BE2C (cell line): Measurements from ENCODE around the gene PRICKLE4.

Experiments
- DNase-seq: peaks from one replicate; pipeline ENCODE4 v3.0.0-alpha.2; 2020
- H3K27me3 ChIP-seq: fragments of 250-450 bp; sonication (Bioruptor Pico); 2 replicates; pipeline ENCODE4 v1.5.1; 2020; ENCODE audit warnings: mild to moderate bottlenecking
- H3K36me3 ChIP-seq: fragments of 250-450 bp; sonication (Bioruptor Pico); 2 replicates; pipeline ENCODE4 v1.5.1; 2020; ENCODE audit warnings: mild to moderate bottlenecking
- H3K4me1 ChIP-seq: fragments of 250-450 bp; sonication (Bioruptor Pico); 2 replicates; pipeline ENCODE4 v1.5.1; 2020
- H3K4me3 ChIP-seq: 2 replicates; pipeline ENCODE4 v1.5.1; 2011; ENCODE audit warnings: low read depth, low read length
- H3K9me3 ChIP-seq: fragments of 250-450 bp; sonication (Bioruptor Pico); 2 replicates; pipeline ENCODE4 v1.5.1; 2020
- TF ChIP-seq, protein P1 (sequence below): IDR thresholded peaks from 2 replicates; pipeline ENCODE4 v1.5.1; 2012; ENCODE audit warnings: mild to moderate bottlenecking, low read depth, low read length

The PRICKLE4 gene

DNA sequence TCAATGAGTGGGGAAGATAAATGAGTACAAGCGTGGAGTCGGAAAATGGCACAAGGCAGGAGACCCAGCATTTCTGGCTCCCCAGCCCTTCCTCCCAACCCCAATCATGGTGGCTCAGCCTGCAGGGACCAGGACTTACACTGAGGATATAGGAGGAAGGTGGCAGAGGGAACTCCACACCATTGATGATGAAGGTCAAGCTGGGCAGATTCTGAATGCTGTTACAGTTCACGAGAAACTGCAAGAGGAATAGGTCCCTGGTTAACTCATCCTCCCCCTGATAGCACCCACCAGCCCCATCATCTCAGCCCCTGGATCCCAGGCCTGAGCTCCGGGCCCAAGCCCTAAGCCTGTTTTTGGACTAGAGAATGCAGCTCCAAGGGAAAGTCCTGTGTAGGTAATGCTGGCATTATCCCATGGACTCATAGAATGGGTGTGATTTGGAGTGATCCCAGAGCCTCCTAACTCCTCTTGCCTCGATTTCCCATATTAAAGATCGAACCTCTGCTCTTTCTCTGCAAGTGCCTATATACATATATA, 42.9 kb upstream of the PRICKLE4 start:
- Histone ChIP-seq H3K4me1 (peaks cover 7% of the 10 kb centered on the region), H3K36me3 (no peaks in the 10 kb centered on the region), H3K4me3 (no peak overlapping the region), H3K9me3 (no peaks in the 10 kb centered on the region), H3K27me3 (no peaks in the 10 kb centered on the region)
- TF ChIP-seq, protein P1, sequence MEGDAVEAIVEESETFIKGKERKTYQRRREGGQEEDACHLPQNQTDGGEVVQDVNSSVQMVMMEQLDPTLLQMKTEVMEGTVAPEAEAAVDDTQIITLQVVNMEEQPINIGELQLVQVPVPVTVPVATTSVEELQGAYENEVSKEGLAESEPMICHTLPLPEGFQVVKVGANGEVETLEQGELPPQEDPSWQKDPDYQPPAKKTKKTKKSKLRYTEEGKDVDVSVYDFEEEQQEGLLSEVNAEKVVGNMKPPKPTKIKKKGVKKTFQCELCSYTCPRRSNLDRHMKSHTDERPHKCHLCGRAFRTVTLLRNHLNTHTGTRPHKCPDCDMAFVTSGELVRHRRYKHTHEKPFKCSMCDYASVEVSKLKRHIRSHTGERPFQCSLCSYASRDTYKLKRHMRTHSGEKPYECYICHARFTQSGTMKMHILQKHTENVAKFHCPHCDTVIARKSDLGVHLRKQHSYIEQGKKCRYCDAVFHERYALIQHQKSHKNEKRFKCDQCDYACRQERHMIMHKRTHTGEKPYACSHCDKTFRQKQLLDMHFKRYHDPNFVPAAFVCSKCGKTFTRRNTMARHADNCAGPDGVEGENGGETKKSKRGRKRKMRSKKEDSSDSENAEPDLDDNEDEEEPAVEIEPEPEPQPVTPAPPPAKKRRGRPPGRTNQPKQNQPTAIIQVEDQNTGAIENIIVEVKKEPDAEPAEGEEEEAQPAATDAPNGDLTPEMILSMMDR, result no peak
- no peak for DNase-seq

DNA sequence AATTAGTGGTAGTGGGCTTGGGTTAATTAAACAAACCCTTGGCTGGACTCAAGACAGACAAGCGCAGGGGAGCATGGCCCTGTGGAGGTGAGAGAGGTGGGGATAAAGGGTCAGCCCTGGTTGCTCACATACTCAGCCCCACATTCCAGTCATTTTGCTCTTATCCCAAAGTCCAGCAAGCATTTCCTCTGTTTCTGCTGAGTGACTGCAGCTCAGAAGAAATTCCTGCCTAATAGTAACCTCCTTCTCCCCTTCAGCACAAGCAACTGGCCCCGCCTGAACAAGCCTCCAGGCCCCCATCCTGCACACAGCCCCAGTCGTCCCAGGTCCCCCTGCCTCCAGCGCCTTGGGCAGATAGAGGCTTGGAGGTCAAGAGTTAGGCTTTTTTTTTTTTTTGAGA, 41.5 kb upstream of the PRICKLE4 start:
- no peak for DNase-seq
- TF ChIP-seq, protein P1, result no peak
- peaks cover 4% of the 10 kb centered on the region for H3K4me1 ChIP-seq
- H3K27me3 ChIP-seq, result no peaks in the 10 kb centered on the region
- H3K36me3 ChIP-seq, result no peaks in the 10 kb centered on the region
- no peak overlapping the region for H3K4me3 ChIP-seq
- H3K9me3 ChIP-seq, result no peaks in the 10 kb centered on the region

DNA sequence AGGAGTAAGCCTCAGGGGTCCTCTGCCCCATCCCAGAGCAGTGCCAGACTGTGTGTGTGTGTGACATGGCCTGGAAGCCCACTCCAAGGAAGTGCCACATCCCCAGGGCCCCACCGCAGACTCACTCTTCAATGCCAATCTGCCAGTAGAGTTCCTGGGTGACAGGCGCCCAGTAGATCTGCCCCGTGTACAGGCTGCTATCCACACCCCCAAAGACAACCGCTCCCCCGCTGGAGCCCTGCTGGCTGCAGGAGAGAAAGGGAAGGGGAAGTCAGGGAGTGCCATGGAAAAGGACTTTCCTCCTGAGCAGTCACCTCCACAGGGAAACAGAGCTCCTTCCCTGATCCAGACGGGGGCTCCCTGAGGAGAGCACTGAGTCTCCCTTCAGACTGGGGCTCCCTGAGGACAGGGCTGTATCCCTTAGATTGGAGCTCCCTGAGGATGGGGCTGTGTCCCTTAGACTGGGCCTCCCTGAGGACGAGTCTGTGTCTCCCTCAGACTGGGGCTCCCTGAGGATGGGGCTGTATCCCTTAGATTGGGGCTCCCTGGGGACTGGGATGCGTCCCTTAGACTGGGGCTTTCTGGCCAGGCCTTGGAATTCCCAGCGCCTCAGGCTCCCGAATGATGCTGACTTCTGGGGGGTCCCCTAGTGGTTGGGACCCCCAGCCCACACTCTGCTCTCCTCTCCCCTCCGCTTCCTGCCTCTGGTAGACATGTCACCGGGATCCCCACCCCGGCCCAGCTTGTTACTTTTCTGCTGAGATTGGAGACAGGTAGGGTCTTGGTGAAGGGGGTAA, 40.0 kb upstream of the PRICKLE4 start:
- H3K36me3 ChIP-seq, result no peaks in the 10 kb centered on the region
- H3K4me3 ChIP-seq, result no peak overlapping the region
- H3K4me1 ChIP-seq, result peaks cover 4% of the 10 kb centered on the region
- H3K9me3 ChIP-seq, result no peaks in the 10 kb centered on the region
- TF ChIP-seq, protein P1, result no peak
- DNase-seq, result no peak
- H3K27me3 ChIP-seq, result no peaks in the 10 kb centered on the region

DNA sequence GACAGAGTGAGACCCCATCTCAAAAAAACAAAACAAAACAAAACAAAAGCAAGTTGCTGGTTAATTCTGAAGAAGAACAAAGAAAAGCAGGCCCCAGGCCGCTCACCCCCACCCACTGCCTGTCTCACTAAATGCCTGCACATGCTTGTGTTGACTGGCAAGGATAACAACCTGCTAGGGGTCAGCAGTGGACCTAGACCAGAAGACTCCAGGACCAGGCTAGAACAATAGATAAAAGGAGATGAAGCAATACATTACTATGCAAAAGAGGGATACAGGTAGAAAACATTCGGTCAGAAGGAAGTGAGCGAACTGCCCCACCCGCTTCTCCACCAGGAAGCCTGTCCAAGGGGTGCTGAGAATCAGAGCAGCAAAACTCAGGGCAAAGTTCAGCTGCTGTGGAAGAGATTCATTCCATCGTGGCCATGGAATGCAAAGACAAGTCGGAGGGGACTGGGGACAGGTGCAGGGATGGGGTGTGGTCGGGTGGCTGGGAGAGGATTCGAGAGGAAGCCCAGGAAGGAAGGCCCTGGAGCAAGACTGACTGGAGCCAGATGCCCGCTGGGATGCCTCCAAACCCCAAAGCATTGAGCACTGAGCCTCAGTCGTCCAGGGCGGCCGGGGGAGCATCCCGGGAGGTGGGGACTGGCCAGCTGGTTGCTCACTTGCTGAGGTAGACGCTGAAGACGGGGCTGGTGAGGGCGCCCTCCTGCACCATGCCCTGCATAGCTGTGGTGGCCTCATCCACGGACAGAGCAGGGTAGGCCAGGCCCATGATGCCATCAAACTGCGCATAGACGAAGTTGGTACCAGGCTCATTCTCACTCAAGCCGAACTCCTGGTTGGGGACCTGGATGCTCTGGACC, 38.7 kb upstream of the PRICKLE4 start:
- Histone ChIP-seq H3K27me3 (no peaks in the 10 kb centered on the region), H3K4me3 (no peak overlapping the region), H3K4me1 (no peaks in the 10 kb centered on the region), H3K36me3 (no peaks in the 10 kb centered on the region), H3K9me3 (no peaks in the 10 kb centered on the region)
- no peak for DNase-seq
- TF ChIP-seq, protein P1, result no peak

DNA sequence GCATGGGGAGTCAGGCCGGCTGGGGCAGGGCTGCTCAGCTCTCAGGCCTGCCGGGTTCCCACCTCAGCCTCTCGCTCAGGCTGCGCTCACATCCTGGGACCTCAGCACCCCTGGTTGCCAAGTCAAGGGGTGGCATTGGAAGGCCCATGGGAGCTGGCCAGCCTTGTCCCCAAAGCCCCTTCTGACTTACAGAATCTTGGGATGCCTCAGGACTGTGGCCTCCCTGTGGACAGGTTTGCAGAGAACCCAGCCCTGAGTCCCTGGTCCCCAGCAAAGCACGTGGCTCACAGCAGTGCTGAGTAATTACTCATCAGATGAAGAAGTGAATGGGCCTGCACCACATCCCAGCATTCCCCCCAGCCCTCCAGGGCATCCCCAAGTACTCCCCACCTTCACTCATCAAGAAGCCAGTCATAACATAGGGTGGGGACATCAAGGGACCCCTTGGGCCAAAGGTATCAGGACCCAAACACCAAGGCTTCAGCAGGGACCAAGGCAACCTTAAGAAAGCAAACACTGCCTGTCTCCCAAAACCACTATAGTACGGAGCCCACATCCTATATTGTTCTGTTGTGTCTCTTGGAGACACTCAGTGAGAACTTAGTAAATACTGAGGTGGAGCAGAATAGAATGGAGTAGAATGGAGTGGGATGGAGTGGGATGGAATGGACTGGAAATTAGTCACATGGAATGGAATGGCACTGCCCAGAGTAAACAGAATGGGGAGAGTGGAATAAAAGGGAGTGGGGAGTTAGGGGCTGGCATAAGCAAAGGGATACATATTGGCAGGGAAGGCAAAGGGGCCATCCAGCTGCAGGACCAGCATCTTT, 37.0 kb upstream of the PRICKLE4 start:
- Histone ChIP-seq H3K27me3 (no peaks in the 10 kb centered on the region), H3K4me3 (no peak overlapping the region), H3K9me3 (no peaks in the 10 kb centered on the region), H3K36me3 (no peaks in the 10 kb centered on the region), H3K4me1 (peaks cover 7% of the 10 kb centered on the region)
- DNase-seq, result no peak
- TF ChIP-seq, protein P1, result no peak
